Progenitor cell of endocrine pancreas (in vitro differentiated cells): Measurements from ENCODE around the gene PMEL. TPM values are rescaled to one million over a fixed set of nuclear protein-coding genes. Genes with fewer than 3 reads are reported as not detected.

ENCODE experiments used
- DNase-seq: peaks from one replicate; pipeline ENCODE4 v3.0.0; 2021; ENCODE audit warnings: low spot score; ENCODE audit not compliant: unreplicated experiment
- H3K27ac Mint-ChIP-seq: 2 replicates; pipeline ENCODE4 v1.8.0; 2021; ENCODE audit warnings: mild to moderate bottlenecking, moderate library complexity, mixed read lengths
- H3K27me3 Mint-ChIP-seq: 2 replicates; pipeline ENCODE4 v1.8.0; 2021; ENCODE audit warnings: mixed read lengths
- H3K36me3 Mint-ChIP-seq: 2 replicates; pipeline ENCODE4 v1.8.0; 2022; ENCODE audit warnings: mixed read lengths; ENCODE audit not compliant: insufficient read depth
- H3K4me1 Mint-ChIP-seq: 2 replicates; pipeline ENCODE4 v1.8.0; 2021; ENCODE audit warnings: low read depth, mixed read lengths
- H3K4me3 Mint-ChIP-seq: 2 replicates; pipeline ENCODE4 v1.8.0; 2021; ENCODE audit warnings: low read depth, mild to moderate bottlenecking, moderate library complexity, mixed read lengths
- H3K9me3 Mint-ChIP-seq: 2 replicates; pipeline ENCODE4 v1.8.0; 2021; ENCODE audit warnings: low read depth, mixed read lengths
- CTCF ChIP-seq: fragments of 200-600 bp; sonication (generic); IDR thresholded peaks from one replicate; pipeline ENCODE4 v1.5.0; 2021; ENCODE audit warnings: antibody characterized with exemption, mild to moderate bottlenecking; ENCODE audit not compliant: unreplicated experiment
- total RNA-seq: library from RNA; stranded (reverse); gene quantifications from 2 replicates; pipeline ENCODE4 v1.2.1, GENCODE V29; 2021

PMEL gene
- total RNA-seq, 1 donor from 2014 or later = 3.7 TPM

DNA sequence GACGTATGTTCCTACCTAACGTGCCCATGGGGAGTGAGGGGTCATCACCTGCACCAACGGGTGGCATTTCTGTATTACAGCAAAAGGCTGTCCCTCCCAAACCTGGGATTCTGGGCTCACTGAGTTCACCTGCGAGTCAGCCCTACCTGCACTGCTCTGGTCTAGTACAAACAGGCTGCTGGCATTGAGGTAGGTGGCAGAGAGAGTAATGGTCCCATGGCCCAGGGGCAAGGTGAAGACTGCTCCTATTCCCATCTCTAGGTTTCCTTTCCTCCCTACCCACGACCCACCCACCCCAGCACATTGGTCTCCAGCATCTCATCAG lies 31.7 kb upstream of the PMEL start:
- H3K36me3 Mint-ChIP-seq = peaks cover 12% of the 10 kb centered on the region
- no peaks in the 10 kb centered on the region for H3K9me3 Mint-ChIP-seq
- no peak for DNase-seq

GRCh38 chr12:55996715-55997534 lies 31.1 kb upstream of the PMEL start, which contains the start of gene SUOX:
SUOX (plus strand) TSS chr12:55997276; CDS start chr12:56002222, 4,946 bp downstream.
- H3K27me3 Mint-ChIP-seq = no peaks in the 10 kb centered on the region
- peak within 1 kb of the TSS; percentile 96 for H3K27ac Mint-ChIP-seq
- DNase-seq = peak; percentile 87
- H3K36me3 Mint-ChIP-seq = peaks cover 12% of the 10 kb centered on the region
- peaks cover 21% of the 10 kb centered on the region for H3K4me1 Mint-ChIP-seq
- TF ChIP-seq CTCF = no peak
- H3K9me3 Mint-ChIP-seq = no peaks in the 10 kb centered on the region
- H3K4me3 Mint-ChIP-seq = peak within 1 kb of the TSS; percentile 98

More for the DNA sequence above, 31.7 kb upstream of the PMEL start:
- H3K27me3 Mint-ChIP-seq = no peaks in the 10 kb centered on the region
- peak overlapping the region; percentile 96 for H3K27ac Mint-ChIP-seq
- no peak for TF ChIP-seq CTCF
- H3K4me3 Mint-ChIP-seq = peak overlapping the region; percentile 98
- peaks cover 24% of the 10 kb centered on the region for H3K4me1 Mint-ChIP-seq

DNA sequence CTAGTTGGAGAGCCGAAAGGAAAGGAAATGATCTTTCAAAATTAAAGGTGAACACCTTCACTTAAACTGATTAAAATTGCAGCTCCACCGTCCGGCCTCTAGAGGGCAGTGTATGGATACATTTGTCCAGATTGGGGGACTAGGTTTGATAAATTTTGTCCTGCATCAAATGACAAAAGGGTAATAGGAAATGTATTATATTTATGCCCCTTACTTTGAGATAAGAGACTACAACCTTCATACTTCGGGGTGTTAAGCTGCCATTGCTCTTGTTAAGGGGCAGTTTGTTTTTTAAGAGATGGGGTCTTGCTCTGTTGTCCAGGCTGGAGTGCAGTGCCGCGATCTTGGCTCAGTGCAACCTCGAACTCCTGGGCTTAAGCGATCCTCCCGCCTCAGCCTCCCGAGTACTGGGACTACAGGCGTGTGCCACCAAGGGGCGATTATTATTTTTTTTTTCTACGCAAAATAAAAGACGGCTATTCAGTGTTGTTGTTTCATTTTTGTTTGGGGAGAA lies 30.4 kb upstream of the PMEL start:
- peak overlapping the region; percentile 98 for H3K4me3 Mint-ChIP-seq
- DNase-seq = peak; percentile 29
- peaks cover 14% of the 10 kb centered on the region for H3K36me3 Mint-ChIP-seq
- H3K4me1 Mint-ChIP-seq = peaks cover 14% of the 10 kb centered on the region
- peak overlapping the region; percentile 96 for H3K27ac Mint-ChIP-seq
- H3K9me3 Mint-ChIP-seq = no peaks in the 10 kb centered on the region
- no peaks in the 10 kb centered on the region for H3K27me3 Mint-ChIP-seq
- TF ChIP-seq CTCF = peak; percentile 83

- Mint-ChIP-seq H3K27ac (peak overlapping the region; percentile 59), H3K4me1 (peaks cover 13% of the 10 kb centered on the region), H3K9me3 (no peaks in the 10 kb centered on the region), H3K4me3 (no peak overlapping the region), H3K27me3 (no peaks in the 10 kb centered on the region), H3K36me3 (peaks cover 18% of the 10 kb centered on the region)
- DNase-seq = no peak
- TF ChIP-seq CTCF = no peak
These were observed 29.5 kb upstream of the PMEL start for GRCh38 chr12:55995366-55995765.

GRCh38 chr12:55993230-55993853 lies 27.5 kb upstream of the PMEL start:
- no peak for TF ChIP-seq CTCF
- no peak for DNase-seq
- H3K4me1 Mint-ChIP-seq = peaks cover 10% of the 10 kb centered on the region
- peak overlapping the region; percentile 74 for H3K27ac Mint-ChIP-seq
- H3K9me3 Mint-ChIP-seq = no peaks in the 10 kb centered on the region
- H3K4me3 Mint-ChIP-seq = no peak overlapping the region
- peaks cover 25% of the 10 kb centered on the region for H3K36me3 Mint-ChIP-seq
- no peaks in the 10 kb centered on the region for H3K27me3 Mint-ChIP-seq
